Femur (tissue), 1 donor: ENCODE data around the gene FRG1.
"Not testable (repeated sequence)": the region's sequence is repeated elsewhere in the genome, so short reads cannot be mapped to it uniquely, and the experiment has no call there.

Experiments
- DNase-seq: peaks from one replicate; pipeline ENCODE4 v3.0.0-alpha.2; 2017

The FRG1 gene

DNA sequence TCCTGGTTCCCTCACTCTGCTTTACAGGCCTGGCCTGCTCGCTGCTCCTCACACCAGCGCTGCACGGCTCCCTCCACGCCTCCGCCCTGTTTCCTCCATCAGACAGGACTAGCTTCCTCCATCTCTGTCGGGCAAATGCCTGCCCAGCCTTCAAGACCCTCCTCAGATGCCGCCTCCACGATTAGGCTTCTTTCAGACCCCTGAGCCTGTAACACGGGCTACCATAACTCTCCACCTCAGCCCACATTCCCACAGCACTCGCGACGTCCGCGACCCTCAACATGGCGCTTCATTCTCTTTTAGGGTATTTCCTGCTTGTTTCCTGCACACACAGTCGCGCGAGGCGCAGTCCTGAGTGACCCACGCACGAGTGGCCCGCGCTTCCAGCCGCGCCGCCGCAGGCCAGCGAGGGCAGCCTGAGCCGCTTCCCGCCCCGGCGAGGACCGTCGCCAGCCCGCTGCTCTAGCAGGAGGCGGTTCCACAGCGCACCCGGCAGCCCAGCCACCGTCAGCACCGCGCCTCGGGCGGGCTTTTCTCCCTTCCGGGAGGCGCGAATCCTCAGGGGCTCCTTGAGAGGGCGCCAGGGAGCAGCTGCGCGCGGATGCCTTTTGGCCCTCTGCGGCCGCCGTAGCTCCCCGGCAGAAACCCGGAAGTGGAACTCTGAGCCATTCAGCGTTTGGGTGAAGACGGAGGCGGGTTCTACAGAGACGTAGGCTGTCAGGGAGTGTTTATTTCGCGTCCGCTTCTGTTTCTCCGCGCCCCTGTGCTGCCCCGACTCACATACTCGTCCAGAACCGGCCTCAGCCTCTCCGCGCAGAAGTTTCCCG lies at the start of gene FRG1:
TSS of gene FRG1 (plus strand) at position 695 of the 827 bp plus-strand sequence. CDS start 138 bp downstream, outside the sequence.
- peak; percentile 98 for DNase-seq

DNA sequence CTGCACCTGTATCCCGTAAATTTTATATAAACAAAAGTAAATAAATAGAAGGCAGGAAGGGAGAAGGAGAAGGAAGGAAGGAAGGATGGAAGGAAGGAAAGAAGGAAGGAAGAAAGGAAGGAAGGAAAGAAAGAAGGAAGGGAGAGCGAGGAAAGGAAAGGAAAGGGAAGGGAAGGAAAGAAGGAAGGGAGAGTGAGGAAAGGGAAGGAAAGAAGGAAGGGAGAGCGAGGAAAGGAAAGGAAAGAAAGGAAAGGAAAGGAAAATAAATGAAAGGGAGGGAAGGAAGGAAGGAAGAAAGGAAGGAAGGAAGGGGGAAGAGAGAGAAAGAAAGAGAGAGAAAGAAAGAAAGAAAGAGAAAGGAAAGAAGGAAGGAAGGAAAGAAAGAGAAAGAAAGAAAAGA lies 43.0 kb upstream of the FRG1 start:
- no peak for DNase-seq

DNA sequence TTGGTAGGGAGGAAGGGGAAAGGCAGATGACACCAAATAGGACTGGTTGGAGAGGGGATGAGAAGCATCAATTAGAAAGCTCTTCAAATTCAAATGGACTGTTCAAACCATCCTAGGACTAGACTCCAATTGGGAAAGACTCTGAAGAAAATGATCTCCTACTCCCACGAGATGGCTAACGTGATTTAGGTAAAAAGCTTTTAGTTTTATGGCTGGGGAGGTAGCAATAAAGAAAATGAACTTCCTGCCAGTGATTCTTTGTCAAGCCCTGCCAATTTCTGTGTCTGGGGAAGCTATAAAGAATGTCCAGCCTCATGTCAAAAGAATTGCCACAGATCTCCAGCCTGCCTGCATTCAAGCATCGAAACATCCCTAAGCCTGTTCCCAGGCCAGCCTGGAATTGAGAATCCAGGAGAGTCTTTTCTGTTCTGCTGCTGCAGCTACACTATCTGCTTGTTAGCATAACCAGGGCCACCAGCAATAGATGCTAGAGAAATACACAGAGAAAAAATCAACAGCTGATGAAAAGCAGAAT lies 41.1 kb upstream of the FRG1 start:
- DNase-seq, result peak; percentile 25

DNA sequence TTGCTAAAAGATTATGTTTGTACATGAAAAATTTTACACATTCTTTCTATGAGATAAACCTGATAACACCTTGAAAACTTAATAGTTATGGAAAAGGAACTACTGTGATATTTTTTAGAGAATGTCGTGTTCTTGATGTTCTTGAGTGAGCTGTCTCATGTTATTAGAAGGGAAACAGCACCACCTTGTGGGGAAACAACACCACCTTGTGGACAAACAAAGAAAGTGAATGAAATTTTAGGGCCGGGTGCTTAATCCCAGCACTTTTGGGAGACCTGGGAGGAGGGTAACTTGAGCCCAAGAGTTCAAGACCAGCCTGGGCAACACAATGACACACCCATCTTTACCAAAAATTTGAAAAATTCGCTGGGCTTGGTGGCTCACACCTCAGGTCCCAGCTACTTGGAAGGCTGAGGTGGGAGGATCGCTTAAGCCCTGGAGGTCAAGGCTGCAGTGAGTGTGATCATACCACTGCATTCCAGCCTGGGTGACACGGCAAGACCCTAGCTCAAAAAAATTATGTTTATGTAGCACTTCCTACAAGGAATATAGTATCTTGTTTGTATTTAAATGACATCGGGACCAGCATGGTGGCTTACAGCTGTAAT lies 36.1 kb upstream of the FRG1 start:
- peak; percentile 70 for DNase-seq

DNA sequence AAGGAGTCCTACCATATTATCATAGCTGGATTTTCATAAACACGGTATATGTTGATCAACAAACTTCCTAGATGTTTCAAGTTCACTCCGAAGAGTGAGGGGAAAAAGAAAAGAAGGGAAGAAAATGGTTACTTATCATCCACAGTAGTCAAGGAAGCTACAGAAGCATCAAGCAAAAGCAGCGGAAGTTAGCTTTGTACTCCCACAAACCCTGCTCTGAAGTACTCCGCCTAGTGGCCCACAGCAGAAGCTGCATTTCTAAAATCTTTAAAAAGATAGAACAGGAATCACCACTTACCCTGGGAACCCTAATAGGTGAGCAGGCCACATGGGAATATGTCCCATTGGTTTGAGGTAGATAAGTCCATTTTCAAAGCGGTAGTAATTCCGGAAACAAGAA lies 28.5 kb upstream of the FRG1 start:
- DNase-seq, result no peak

DNA sequence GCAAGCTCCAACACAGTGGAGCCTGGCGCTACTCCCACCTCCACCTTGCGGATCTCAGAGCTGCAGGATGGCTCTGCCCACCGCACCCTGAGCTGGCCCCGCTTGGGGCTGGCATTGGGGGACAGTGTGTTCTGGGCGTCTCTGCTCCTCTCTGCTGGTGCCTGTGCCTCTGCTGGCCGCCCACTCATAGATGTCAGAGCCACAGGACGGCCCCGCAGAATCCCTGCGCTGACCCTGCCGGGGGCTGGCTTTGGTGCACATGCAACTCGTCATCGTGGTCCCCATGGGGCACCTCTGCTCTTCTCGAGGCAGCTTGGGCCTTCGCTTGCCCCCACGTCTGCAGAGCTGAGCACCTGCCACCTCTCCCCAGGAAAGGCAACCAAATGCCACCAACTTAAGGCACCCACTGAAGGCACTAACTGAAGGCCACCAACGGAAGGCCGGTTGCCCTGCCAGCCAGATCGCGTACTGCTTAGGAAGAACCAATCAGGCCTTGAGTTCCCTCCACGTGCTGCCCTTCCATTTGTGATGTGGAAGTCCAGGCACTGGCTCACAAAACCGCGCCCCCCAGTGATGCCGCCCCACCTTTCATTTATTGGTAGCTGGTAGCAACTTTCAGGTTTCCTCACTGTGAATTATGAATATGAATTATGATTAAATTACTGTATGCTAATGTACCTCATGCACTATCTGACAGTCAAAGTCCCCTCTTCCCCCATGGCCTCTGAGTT lies 23.3 kb upstream of the FRG1 start:
- DNase-seq, result no peak

DNA sequence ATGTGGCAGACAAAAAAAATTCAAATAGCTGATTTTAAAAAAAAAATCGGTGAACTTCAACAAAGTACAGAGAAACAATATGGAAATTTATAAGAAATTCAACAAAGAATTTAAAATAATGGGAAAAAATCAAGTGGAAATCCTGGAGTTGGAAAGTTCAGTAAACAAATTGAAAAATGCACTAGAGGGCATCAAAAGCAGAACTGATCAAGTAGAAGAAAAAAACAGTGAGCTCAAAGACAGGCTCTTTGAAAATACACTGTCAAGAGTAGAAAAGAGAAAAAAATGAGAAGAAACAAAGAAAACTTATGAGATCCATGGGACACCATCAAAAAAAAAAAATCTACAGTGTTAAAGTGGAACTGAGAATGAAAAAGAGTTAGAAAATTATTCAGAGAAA lies 19.6 kb upstream of the FRG1 start:
- DNase-seq, result no peak

DNA sequence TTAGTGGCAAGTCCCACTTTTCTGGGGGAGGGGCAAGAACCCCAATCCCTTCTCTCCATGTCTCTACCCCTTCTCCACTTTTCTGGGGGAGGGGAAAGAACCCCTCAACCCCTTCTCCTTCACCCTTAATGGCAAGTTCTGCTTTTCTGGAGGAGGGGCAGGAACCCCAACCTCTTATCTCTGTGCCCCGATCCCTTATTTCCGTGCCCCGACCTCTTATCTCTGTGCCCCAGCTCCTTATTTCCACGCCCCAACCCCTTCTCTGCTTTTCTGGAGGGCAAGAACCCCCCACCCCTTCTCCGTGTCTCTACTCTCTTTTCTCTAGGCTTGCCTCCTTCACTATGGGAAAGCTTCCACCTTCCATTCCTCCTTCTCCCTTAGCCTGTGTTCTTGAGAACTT lies 13.9 kb upstream of the FRG1 start:
- DNase-seq, result not testable (repeated sequence)

DNA sequence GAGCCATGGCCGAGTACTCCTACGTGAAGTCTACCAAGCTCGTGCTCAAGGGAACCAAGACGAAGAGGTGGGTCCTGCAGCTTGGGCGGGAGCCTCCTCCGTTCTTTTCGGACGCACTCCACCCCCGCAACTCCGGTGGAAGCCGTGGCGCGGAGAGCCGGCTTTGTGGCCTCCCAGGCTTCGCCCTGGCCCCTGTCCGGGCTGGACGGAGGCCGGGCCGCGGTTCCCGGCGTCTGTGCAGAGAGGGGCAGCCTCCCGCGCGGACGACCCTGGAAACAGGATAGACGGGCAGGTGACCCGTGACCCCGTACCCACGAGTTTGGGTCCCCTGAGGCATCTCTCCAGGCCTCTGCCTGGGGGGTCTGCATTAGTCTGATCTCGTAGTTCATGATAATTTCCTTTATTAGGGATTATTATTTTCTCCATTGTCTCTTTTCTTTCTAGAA lies 356 bp downstream of the FRG1 start:
- no peak for DNase-seq

DNA sequence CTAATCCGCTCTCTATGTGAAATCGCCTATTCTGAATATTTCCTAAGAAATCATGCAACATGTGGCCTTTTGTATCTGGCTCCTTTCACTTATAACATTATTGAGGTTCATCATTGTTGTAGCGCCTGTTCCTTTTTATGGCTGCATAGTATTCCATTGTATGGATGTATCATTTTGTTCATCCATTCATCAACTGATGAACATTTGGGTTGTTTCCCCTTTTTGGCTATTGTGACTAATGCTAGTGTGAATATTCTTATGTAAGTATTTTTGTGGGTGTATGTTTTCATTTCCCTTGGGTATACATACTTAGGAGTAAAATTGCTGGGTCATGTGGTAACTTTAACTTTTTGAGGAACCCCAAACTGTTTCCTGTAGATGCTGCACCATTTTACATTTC lies 1.7 kb downstream of the FRG1 start:
- DNase-seq, result not testable (repeated sequence)

DNA sequence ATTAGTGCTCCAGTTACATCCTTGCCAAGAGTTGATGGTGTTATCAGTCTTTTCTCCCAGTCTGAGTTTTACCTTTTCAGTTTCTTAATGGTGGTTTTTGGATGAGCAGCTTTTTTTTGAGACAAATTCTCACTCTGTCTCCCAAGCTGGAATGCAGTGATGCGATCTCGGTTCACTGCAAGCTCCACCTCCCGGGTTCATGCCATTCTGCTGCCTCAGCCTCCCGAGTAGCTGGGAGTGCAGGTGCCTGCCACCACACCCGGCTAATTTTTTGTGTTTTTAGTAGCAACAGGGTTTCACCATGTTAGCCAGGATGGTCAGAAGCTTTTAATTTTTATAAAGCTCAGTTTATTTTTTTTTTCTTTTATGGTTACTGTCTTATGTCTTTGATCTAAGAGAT lies 3.4 kb downstream of the FRG1 start:
- DNase-seq, result not testable (repeated sequence)

DNA sequence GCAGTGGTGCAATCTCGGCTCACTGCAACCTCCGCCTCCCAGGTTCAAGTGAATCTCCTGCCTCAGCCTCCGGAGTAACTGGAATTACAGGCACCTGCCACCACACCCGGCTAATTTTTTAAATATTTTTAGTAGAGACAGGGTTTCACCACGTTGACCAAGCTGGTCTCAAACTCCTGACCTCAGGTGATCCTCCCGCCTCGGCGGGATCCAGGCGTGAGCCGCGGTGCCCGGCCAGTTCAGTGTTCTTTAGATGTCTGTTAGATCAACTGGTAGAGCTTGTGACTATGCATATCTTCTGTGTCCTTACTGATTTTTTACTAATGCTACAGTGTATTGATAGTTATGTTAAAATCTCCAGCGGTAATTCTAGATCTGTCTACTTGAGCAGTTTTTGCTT lies 6.2 kb downstream of the FRG1 start:
- DNase-seq, result not testable (repeated sequence)

DNA sequence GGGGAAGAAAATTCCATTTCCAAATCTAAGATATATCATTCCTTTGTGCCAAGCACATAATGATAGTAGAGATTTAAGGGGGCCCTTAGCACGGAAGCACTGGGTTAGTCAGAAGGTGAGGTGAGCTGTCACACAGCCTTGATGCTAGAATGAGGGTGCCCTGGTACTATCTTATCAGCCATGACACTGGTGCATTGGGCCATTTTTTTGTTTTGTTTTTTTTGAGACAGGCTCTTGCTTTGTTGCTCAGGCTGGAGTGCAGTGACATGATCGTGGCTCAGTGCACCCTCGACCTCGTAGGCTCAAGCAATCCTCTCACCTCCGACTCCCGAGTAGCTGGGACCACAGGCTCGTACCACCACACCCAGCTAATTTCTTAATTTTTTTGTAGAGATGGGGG lies 7.8 kb downstream of the FRG1 start:
- DNase-seq, result not testable (repeated sequence)

DNA sequence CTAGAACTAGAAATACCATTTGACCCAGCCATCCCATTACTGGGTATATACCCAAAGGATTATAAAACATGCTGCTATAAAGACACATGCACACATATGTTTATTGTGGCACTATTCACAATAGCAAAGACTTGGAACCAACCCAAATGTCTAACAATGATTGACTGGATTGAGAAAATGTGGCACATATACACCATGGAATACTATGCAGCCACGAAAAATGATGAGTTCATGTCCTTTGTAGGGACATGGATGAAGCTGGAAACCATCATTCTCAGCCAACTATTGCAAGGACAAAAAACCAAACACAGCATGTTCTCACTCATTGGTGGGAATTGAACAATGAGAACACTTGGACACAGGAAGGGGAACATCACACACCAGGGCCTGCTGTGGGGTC lies 28.6 kb downstream of the FRG1 start:
- DNase-seq, result not testable (repeated sequence)

DNA sequence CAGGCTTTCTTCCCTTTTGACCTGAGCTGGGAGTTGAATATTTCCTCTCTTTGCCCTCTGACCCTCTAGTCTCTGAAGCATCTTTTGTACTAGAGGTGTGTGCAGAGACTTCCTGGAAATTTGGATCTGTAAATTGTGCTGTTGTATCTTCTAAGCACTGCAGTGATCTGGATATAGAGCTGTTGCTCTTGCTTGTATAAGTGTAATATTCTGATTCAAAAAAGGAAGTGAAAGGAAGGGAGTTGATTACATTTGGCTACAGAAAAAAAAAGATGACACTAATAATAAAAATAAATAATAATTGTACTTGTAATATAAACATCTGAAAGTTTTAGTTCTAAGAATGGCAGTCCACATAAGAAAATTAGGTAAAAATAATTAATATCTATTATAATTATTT lies 33.0 kb downstream of the FRG1 start:
- no peak for DNase-seq

DNA sequence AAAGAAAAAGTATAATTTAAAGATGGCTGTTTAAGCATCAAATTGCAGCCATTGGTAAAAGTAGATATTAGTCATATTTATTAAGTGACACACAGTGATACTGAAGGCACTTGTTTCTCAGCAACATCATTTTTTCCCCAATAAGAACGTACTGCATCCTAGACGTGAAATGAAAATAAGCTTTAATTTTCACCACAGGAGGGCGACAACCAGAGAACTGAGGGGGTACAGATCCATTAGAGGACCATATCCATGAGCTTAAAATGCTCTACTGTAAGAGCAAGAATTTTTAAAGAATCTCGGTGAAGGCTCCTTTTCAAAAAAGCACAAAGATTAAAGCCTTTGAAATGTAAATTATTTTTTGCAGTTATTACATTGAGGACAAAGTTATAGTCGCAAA lies 33.4 kb downstream of the FRG1 start:
- no peak for DNase-seq

DNA sequence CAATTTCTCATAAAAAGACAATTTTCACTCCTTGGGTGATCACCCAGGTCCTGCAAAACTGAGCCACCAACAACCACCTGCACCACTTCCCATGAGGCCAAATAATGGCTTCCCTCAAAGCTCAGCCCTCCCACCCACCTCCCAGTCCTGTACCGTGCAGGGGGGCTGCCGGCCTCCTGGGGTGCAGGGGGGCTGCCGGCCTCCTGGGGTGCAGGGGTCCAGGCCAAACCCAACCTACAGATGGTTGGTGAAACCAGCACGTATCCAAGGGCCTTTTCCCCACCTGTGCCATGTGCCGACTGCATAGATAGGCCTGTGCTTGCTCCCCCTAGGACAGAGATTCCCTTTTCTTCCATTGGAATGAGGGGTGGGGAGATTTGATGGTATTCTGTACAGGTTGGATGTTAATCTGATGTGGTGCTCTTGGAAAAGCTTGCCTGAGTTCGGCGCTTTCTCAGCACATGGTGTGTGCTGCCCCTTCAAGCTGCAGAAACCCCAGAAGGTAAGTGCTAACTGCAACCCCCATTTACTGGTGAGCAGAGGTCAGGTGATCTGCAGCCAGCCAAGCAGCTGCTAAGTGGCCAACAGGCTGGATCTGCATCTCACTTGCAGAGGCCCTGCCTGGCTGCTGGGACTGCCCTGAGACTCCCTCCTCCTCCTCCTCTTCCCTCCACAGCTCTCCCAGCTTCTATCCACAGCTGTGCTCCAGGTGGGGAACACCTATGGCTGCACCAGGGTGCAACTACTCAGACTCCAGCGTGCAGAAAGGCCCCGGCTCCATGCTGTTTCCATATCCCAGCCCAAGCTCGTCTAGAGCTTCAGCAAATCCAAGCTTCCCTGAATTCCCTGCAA lies 38.8 kb downstream of the FRG1 start:
- no peak for DNase-seq

DNA sequence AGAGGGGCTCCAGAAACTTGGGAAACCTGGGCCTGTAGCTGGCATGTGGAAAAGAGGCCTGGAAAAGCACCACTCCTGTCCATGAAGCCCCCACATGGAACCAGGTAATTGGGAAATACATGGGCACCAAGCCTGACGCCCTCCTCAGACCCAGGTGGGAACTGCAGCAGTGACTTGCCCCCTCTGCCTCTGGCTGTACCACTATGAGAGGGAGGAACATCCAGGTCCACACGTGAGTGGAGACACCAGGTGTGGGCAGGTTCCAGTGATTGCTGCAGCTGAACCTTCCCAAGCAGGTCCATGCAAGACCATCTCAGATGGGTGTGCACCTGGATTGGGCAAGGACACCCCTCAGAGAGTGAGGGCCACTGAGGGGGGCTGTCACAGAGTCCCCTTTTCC lies 39.6 kb downstream of the FRG1 start:
- not testable (repeated sequence) for DNase-seq

DNA sequence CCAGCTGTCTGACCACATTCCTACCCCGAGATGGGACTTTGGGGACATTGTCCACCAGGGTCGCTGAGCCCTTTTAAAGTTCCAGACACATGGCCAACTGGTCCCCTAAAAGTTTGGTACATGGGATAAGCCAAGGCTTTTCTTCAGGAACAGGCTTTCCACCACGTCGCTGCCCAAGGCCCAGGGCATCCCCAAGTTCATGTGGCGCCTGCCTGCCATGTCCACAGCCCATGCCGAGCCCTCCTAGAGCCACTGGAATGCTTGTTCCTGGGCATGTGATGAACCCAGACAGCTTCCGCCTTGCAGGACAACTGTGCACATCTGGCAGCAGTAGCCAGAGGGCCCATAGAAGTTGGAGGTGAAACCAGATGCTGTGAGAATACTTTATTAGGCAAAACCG lies 41.3 kb downstream of the FRG1 start:
- no peak for DNase-seq

DNA sequence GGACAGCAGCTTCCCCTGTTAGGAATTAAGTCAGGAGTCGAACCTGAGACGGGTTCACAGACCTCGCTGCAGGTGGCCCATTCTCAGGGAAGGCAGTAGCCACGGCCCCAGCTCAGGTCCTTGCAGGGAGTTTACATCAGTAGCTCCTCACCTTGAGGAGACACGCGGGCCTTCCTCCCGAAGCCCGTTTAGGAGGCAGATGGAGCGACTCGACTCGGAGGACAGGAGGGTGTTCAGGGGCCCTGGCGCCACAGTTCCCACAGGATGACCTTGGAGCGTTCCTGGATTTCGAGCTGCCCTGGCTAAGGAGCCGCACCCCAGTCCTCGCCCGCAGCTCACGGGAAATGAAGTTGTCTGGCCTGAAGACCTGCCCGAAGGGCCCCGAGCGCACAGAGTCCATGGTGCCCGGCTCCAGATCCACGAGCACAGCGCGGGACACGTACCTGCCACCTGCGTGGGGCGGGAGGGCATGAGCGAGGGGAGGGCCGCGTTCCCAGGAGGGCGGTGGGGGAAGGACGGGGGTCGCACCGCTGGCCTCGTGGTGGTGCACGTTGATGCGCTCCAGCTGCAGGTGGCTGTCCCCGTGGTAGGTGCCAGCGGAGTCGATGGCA lies 43.3 kb downstream of the FRG1 start:
- not testable (repeated sequence) for DNase-seq

DNA sequence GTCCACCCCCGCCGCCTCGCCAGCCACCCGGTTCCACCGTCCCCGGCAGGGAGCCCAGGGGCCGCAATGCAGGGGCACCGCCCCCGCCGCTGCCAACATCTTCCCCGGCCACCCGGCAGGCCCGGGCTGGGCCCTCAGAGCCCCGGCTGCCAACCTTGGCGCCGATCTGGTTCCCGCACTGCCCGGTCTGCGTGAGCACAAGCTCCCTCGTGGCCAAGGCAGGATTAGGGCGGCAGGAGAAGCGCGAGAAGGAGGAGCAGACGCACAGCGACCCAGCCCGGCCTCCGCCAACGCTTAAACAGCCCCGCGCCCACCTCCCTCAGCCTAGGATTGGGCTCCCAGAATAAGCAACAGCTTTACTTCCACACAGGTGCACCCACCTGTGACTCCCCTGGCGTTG lies 44.0 kb downstream of the FRG1 start:
- DNase-seq, result not testable (repeated sequence)

DNA sequence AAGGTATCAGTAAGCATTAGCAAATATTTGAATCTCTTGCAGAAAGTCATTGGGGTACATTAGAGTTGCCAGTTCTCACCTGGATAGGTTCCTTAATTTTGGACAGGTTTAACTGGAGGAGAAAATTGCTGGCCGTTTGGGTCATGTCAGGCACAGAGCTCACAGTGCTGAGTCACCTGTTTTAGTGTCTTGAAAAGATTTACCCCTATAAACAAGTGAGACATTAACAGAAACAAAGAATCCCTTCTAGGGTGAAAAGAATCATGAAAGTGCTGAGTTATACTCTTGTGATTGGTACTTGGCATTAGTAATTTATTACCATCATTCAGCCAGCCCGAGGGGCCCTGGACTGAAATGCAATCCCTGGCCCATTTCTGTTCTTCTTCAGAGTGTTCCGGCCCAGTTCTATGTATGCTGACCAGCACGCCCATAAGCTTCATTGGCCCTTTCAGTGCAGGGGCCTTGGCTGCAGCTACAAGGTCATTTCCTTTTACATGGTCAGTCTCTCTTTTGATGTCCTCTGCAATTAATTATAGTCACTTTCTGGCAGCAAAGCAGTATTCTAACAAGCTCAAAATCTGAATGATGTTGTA lies 45.1 kb downstream of the FRG1 start:
- not testable (repeated sequence) for DNase-seq
